ENCODE results near the gene MYH11. TPM values are rescaled to one million over a fixed set of nuclear protein-coding genes. Genes with fewer than 3 reads are reported as not detected.

Gene MYH11
- polyA plus RNA-seq, 1 donor (not counting 4 experiments of a cell fraction or from before 2014, with no cell fraction given), result not detected

GRCh38 chr16:15752717-15753488 lies 103.9 kb downstream of the MYH11 start:
- no peak overlapping the region for H2AFZ ChIP-seq (ENCODE audit: control insufficient read depth, low read length)
- dilution Hi-C loops (cut with MboI; ENCODE audit: extremely low pct_ligation_motif_present, low sequenced_read_pairs), result no loop called here
- no peaks in the 10 kb centered on the region for H3K9me3 ChIP-seq (ENCODE audit: control insufficient read depth, low read depth, low read length)
- no peak overlapping the region for H3K27ac ChIP-seq (ENCODE audit: control insufficient read depth, insufficient read depth, low read length)
- H3K4me3 ChIP-seq (ENCODE audit: control insufficient read depth in 2 of 3, extremely low read depth in 1 of 3, insufficient read depth in 2 of 3, low read depth in 1 of 3, low read length in 3 of 3), result no peak overlapping the region
- DNase-seq (ENCODE audit: low read depth, low spot score), result no peak
- no peaks in the 10 kb centered on the region for H3K36me3 ChIP-seq (ENCODE audit: control insufficient read depth in 2 of 2, extremely low read depth in 1 of 2, insufficient read depth in 2 of 2, low read length in 2 of 2)
- H3K4me1 ChIP-seq (ENCODE audit: control insufficient read depth, extremely low read depth, insufficient read depth, low read length), result no peaks in the 10 kb centered on the region
- no peak for FAIRE-seq
- no peaks in the 10 kb centered on the region for H3K27me3 ChIP-seq (ENCODE audit: control insufficient read depth, extremely low read depth, insufficient read depth, low read length)
- no peak overlapping the region for H3K9ac ChIP-seq (ENCODE audit: control insufficient read depth, extremely low read depth, insufficient read depth, low read length)
- H3K79me2 ChIP-seq (ENCODE audit: control insufficient read depth, insufficient read depth, low read length), result no peaks in the 10 kb centered on the region
- H3K9me1 ChIP-seq (ENCODE audit: control insufficient read depth, extremely low read depth, insufficient read depth, low read length), result no peaks in the 10 kb centered on the region
- no peak overlapping the region for H3K4me2 ChIP-seq (ENCODE audit: control insufficient read depth, extremely low read depth, insufficient read depth, low read depth, low read length)
- TF ChIP-seq EZH2 (IDR thresholded peaks at IDR 0.05; ENCODE audit: low read length), result no peak
- TF ChIP-seq CTCF (optimal IDR thresholded peaks at IDR 0.05 in 1 of 3, IDR thresholded peaks at IDR 0.05 in 1 of 3, conservative IDR thresholded peaks at IDR 0.05 in 1 of 3; ENCODE audit: extremely low read depth in 1 of 3, insufficient read depth in 2 of 3, low read length in 3 of 3), result no peak
- no peaks in the 10 kb centered on the region for H4K20me1 ChIP-seq (ENCODE audit: control insufficient read depth, extremely low read depth, insufficient read depth, low read length)

- TF ChIP-seq CTCF (optimal IDR thresholded peaks at IDR 0.05 in 1 of 3, IDR thresholded peaks at IDR 0.05 in 1 of 3, conservative IDR thresholded peaks at IDR 0.05 in 1 of 3; ENCODE audit: extremely low read depth in 1 of 3, insufficient read depth in 2 of 3, low read length in 3 of 3) (no peak), EZH2 (IDR thresholded peaks at IDR 0.05; ENCODE audit: low read length) (no peak)
- Histone ChIP-seq H3K4me3 (ENCODE audit: control insufficient read depth in 2 of 3, extremely low read depth in 1 of 3, insufficient read depth in 2 of 3, low read depth in 1 of 3, low read length in 3 of 3) (no peak overlapping the region), H3K4me2 (ENCODE audit: control insufficient read depth, extremely low read depth, insufficient read depth, low read depth, low read length) (no peak overlapping the region), H3K36me3 (ENCODE audit: control insufficient read depth in 2 of 2, extremely low read depth in 1 of 2, insufficient read depth in 2 of 2, low read length in 2 of 2) (no peaks in the 10 kb centered on the region), H3K27ac (ENCODE audit: control insufficient read depth, insufficient read depth, low read length) (no peak overlapping the region), H3K9ac (ENCODE audit: control insufficient read depth, extremely low read depth, insufficient read depth, low read length) (no peak overlapping the region), H3K9me3 (ENCODE audit: control insufficient read depth, low read depth, low read length) (no peaks in the 10 kb centered on the region), H4K20me1 (ENCODE audit: control insufficient read depth, extremely low read depth, insufficient read depth, low read length) (no peaks in the 10 kb centered on the region), H3K79me2 (ENCODE audit: control insufficient read depth, insufficient read depth, low read length) (no peaks in the 10 kb centered on the region), H3K9me1 (ENCODE audit: control insufficient read depth, extremely low read depth, insufficient read depth, low read length) (no peaks in the 10 kb centered on the region), H2AFZ (ENCODE audit: control insufficient read depth, low read length) (no peak overlapping the region), H3K4me1 (ENCODE audit: control insufficient read depth, extremely low read depth, insufficient read depth, low read length) (no peaks in the 10 kb centered on the region), H3K27me3 (ENCODE audit: control insufficient read depth, extremely low read depth, insufficient read depth, low read length) (no peaks in the 10 kb centered on the region)
- FAIRE-seq, result no peak
- dilution Hi-C loops (cut with MboI; ENCODE audit: extremely low pct_ligation_motif_present, low sequenced_read_pairs), result no loop called here
- no peak for DNase-seq (ENCODE audit: low read depth, low spot score)
Measured at GRCh38 chr16:15751940-15752339, 104.9 kb downstream of the MYH11 start.
